HG03378 (cell line): ENCODE measurements around the gene PTPRB.

Source experiments
- ATAC-seq: cut with Tn5 transposase; IDR thresholded peaks from one replicate; pipeline ENCODE4 v1.9.1; 2021; ENCODE audit warnings: mild to moderate bottlenecking, moderate library complexity; ENCODE audit not compliant: unreplicated experiment

Gene PTPRB

DNA sequence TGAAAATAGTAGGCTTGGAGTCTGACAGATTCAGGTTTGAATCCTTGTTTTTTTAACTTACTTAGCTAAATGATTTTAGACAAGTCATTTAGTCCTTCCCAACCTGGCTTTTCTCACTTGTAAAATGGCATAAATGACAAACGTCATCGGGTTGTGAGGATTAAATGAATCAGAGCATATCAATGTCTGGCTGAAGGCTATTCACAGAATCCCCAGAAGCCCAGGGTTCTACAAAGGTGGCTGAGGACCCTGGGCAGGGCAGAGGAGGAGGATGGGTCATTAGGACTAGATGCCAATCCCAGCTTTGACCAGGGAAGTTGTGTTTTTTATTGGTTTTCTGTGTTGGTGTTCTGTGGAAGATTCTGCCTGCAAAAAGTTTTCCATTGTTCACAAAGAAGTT lies 7.6 kb upstream of the PTPRB start:
- no peak for ATAC-seq

GRCh38 chr12:70643939-70644338 lies 6.7 kb upstream of the PTPRB start:
- ATAC-seq = no peak

DNA sequence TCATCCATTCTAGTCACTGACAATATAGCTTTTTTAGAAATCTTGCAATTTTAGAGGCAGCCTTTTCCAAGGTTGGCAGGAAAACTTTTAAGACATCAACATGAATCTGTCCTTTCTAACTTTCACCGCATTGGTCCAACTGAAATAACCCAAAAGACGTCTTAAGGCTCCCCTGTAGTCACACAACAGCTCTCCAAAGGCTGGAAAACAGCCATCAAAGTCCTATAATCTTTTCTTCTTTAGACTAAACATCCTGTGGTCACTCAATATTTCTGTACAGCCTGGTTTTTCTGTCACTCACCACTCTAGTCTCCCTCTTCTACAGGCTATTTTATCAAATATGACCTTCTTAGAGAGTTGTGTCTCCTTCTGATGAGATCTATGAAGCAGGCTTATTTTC lies 4.5 kb upstream of the PTPRB start:
- no peak for ATAC-seq

GRCh38 chr12:70640901-70641300 lies 3.7 kb upstream of the PTPRB start:
- ATAC-seq = no peak

- ATAC-seq = no peak
Observed at GRCh38 chr12:70639535-70639934, 2.3 kb upstream of the PTPRB start.

DNA sequence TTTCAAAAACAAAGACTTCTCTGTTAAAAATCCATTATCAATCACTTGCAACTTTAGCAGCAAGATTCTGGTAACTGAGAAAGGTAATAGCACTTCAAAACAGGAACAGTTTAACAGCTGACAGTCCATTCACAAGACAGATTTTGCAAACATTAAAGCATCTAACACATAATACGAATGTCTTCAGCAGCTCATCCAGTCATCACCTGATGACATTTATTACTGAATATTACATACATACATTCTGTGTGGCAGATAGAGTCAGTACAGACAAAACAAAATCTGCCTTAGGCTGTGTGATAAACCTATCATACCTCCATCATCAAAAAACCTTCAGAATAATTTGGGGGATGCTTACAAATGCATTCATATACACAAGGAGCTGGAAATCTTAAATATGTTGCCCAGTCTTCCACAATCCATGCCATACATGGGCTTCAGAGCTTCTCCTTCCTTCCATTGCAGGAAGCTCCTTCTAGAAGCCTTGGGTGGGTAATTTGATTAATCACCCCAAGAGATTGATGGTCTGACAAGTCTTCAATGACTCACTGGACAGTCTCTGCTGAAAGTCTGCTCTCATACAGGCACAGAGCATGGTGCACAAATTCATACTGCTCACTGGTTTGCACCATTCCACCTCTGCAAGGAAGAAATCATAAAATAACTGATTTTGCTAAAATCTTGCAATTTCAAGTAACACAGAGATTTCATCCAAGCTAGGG lies 1.6 kb upstream of the PTPRB start:
- no peak for ATAC-seq

DNA sequence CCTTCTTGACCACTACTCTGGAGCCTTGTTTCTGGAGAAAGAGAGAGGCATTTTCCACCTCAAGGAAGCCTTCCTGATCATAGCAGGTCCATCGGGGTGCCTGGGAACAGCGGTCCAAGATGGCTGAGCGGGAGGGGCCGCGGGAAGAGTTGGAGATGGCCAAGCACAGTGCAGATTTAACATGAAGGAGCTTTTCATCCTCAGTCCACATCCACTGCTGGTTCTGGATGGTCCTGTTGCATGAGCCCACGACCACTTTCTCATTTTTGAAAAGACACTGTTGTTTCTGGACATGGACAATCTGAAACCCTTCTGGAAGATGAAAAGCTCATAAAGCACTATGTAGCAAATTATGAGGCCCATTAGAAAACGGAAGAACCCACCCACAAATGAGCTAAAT lies 1.5 kb downstream of the PTPRB start:
- no peak for ATAC-seq

- no peak for ATAC-seq
Observed at GRCh38 chr12:70628701-70629480, 8.3 kb downstream of the PTPRB start.

DNA sequence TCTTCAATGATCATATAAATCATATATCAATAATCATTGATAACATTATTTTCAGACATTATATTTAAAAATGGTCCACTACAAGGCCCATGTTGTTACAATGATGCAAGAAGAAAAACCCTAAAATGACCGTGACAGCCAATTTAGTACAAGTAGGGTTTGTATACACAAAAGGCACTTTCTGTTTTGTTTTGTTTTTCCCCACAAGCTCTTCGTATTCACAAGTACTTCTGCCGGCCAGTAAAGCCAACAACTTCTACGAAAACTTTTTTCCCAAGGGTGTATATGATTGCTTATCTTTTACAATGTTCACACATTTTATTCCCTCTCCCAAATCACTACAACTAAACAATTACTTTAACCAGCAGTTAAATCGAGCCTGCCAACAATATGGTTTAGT lies 9.6 kb downstream of the PTPRB start:
- ATAC-seq = no peak

GRCh38 chr12:70626180-70626579 lies 11.0 kb downstream of the PTPRB start:
- ATAC-seq = no peak

DNA sequence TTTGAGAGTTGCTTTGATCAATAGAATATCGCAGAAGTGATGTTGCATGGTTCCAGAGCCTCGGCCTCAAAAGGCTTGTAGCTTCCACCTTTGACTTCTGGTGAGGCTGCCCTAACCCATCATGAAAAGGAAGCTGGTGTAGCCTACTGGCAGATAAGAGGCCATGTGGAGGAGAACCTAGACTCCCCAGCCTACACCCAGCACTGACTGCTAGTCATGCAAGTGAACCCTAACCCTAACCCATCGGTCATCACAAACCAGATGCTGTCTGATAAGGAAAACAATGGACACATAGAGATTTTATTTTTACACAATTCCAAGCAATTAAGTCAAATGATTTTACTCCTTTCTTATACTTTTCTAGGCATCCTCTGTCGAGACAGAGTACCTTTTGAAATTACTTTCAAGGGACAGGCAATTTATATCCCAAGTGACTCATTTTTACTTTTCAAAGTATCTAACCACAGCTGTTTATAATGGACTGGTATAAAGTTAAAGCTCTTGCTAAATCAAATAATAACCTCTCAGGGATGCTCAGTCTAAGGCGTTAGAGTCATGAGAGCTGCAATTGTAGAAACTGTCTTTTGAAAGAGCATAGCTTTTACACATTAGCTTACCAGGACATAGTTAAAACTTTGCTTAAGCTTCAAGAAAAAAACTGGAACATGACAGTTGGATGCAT lies 17.6 kb downstream of the PTPRB start:
- ATAC-seq = no peak

DNA sequence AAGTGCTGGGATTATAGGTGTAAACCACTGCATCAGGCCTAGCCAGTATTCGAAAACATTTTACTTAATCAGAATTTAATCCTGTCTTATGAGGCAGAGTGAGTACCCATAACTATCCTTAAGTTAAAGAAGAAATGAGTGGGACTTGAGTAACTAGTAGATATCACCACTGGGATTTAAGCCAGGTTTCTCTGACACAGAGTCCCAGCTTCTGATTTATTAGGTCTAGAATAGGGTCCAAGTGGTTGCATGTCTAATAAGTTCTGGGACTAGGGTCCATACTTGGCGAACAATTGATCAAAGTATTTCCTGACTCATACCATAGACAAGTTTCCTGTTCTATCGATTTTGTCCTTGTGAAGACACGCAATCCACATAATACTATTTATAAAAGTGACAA lies 18.9 kb downstream of the PTPRB start:
- ATAC-seq = no peak

- no peak for ATAC-seq
Observed at GRCh38 chr12:70617450-70617849, 19.8 kb downstream of the PTPRB start.

DNA sequence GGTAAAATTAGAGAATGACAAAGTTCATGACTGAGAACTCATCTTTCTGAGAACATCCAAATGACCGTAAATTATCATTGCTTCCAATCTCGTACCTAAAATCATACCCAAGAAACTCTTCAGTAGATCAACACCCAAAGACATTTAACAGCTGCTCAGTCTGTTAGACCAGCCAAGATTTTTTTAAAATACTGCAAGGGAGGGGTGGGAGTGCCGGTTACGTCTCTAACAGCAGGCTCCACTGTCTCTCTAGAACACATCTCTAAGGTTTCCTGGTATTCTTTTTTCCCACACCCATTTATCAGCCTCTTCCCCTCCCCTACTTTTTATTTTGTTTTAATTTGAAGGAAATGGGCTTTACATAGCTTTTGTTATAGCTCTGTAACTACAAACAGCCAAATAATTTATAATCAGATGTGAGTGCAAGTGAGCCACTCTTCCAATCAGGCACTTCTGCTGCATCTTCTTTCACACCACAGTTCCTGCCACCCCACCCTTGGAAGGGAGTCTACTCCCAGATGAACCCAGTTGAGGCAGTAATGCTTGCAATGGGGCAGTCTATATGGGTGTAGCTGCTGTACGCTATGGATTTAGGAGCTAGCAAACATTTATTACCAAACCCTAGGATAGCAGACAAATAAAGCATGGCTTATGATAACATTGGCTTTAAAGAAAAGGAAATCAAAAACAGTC lies 21.9 kb downstream of the PTPRB start:
- ATAC-seq = no peak

- no peak for ATAC-seq
Observed at GRCh38 chr12:70609739-70610491, 27.3 kb downstream of the PTPRB start.

- no peak for ATAC-seq
Observed at GRCh38 chr12:70609203-70609602, 28.0 kb downstream of the PTPRB start.

- ATAC-seq = no peak
Observed at GRCh38 chr12:70608184-70608583, 29.0 kb downstream of the PTPRB start.

DNA sequence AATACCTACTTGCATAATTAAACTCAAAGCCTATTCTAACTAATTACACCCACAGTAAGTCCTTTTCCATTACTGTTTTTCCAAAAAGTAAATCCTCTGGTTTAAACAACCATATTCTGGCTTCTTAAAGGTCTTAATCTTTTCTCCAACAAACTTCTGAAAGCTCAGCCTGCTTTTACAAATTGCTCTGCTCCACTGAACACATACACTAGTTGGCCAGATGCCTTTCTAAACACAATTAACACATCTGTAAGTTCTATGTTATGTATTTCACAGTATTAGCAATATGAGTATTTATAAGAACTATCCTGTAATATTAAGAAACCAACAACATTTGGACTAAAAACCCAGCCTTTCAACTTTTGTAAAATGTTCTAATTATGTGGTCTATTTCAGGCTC lies 30.1 kb downstream of the PTPRB start:
- ATAC-seq = no peak

- no peak for ATAC-seq
Observed at GRCh38 chr12:70605976-70606375, 31.3 kb downstream of the PTPRB start.

DNA sequence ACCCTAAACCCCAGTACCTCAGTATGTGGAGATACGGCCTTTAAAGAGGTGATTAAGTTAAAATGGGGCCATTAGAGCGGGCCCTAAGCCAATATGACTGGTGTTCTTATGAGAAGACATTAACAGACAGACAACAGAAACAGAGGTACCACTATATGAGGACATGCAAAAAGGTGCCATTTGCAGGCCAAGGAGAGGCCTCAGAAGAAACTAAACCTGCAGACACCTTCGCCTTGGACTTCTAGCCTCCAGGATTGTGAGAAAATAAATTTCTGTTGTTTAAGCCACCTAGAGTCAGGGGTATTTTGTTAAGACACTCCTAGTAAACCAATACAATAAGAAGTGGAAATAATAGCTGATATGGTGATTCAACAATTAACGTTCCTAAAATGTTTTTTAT lies 32.6 kb downstream of the PTPRB start:
- no peak for ATAC-seq

DNA sequence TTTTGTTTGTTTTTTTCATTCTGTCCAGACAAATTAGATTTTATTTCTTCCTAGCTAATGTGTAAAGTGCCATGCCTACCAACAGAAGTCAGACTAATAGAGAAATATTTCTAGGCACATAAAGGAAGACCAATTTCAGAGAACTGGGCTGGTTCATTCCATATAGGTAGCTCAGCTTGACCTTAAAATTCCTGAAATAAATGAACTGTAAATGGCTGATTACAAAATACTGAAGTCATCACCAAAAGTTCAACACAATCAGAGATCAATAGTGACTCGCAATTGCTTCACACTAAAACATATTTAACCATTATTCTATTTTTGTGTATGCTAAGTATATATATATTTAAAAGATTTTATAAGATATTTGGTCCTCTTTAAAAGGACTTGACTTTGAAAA lies 34.2 kb downstream of the PTPRB start:
- no peak for ATAC-seq
